ENCODE data around the gene NUP133. TPM values are rescaled to one million over a fixed set of nuclear protein-coding genes. Genes with fewer than 3 reads are reported as not detected.

The NUP133 gene
- total and polyA plus RNA-seq, 8 donors, result 6.3 to 18.7 (median 14.6) TPM

- Histone ChIP-seq H3K27me3 (no peaks in the 10 kb centered on the region), H3K4me1 (no peaks in the 10 kb centered on the region), H3K36me3 (peaks cover 0 to 29% (median 28%) of the 10 kb centered on the region in 3 donors), H3K4me3 (no peak overlapping the region), H3K9me3 (no peaks in the 10 kb centered on the region), H3K27ac (no peak overlapping the region)
- intact Hi-C loops (cut with DNase I), result loop anchor here in 1 of 3 donors (10.0 kb wide), 1 partner anchor 206 kb away; no protein-coding TSS in a partner anchor
- FAIRE-seq (no peak), DNase-seq (no peak), ATAC-seq (peak in 2 of 4 donors; percentile 52 to 54)
- WGBS, 2 donors, result 79 to 83% methylated on average over 8 of the region's 8 CpGs
- no peak for TF ChIP-seq CTCF (IDR thresholded peaks at IDR 0.05)
These were observed 37.6 kb downstream of the NUP133 start for GRCh38 chr1:229470406-229471043.

- H3K4me3 ChIP-seq, result no peak overlapping the region
- no peaks in the 10 kb centered on the region for H3K9me3 ChIP-seq
- H3K4me1 ChIP-seq, result no peaks in the 10 kb centered on the region
- no peak for TF ChIP-seq CTCF (IDR thresholded peaks at IDR 0.05)
- intact Hi-C loops (cut with DNase I), result no loop called here
- no peak overlapping the region for H3K27ac ChIP-seq
- peaks cover 0 to 41% (median 29%) of the 10 kb centered on the region in 3 donors for H3K36me3 ChIP-seq
- no peaks in the 10 kb centered on the region for H3K27me3 ChIP-seq
- 94 to 98% methylated on average over 1 of the region's 1 CpG for WGBS, 2 donors
- no peak for DNase-seq
- ATAC-seq, result no peak
- FAIRE-seq, result no peak
These were observed 41.3 kb downstream of the NUP133 start for GRCh38 chr1:229466887-229467286.

GRCh38 chr1:229464672-229465071 lies 43.5 kb downstream of the NUP133 start:
- FAIRE-seq (no peak), ATAC-seq (no peak), DNase-seq (no peak)
- Histone ChIP-seq H3K27ac (no peak overlapping the region), H3K9me3 (no peaks in the 10 kb centered on the region), H3K36me3 (peaks cover 0 to 51% (median 27%) of the 10 kb centered on the region in 3 donors), H3K4me1 (no peaks in the 10 kb centered on the region), H3K4me3 (no peak overlapping the region), H3K27me3 (no peaks in the 10 kb centered on the region)
- intact Hi-C loops (cut with DNase I), result no loop called here
- TF ChIP-seq CTCF (IDR thresholded peaks at IDR 0.05), result no peak
- 94 to 96% methylated on average over 8 of the region's 8 CpGs for WGBS, 2 donors

GRCh38 chr1:229461032-229461668 lies 47.0 kb downstream of the NUP133 start:
- ATAC-seq, result no peak

More at GRCh38 chr1:229461032-229461668, 47.0 kb downstream of the NUP133 start:
- Histone ChIP-seq H3K4me3 (no peak overlapping the region), H3K36me3 (peaks cover 0 to 62% (median 21%) of the 10 kb centered on the region in 3 donors), H3K27me3 (no peaks in the 10 kb centered on the region), H3K9me3 (no peaks in the 10 kb centered on the region), H3K4me1 (no peaks in the 10 kb centered on the region), H3K27ac (no peak overlapping the region)
- intact Hi-C loops (cut with DNase I), result no loop called here
- FAIRE-seq, result no peak
- no peak for TF ChIP-seq CTCF (IDR thresholded peaks at IDR 0.05)
- WGBS, 2 donors, result 85 to 93% methylated on average over 7 of the region's 7 CpGs
- no peak for DNase-seq
